Calu3 (cell line): ENCODE measurements around the gene UBE2O. TPM values are rescaled to one million over a fixed set of nuclear protein-coding genes. Genes with fewer than 3 reads are reported as not detected.
"Not testable (repeated sequence)": the region's sequence is repeated elsewhere in the genome, so short reads cannot be mapped to it uniquely, and the experiment has no call there.

Source experiments
- BruUV-seq: library from RNA; stranded (reverse); fragments of 400-500 nt; replicated peaks from 2 replicates; lab custom pipeline; 2021; lab: Mats Ljungman, UMichigan
- CTCF ChIA-PET: fragments of 300-600 bp; sonication (Branson Sonifier 250); formaldehyde crosslinking; loops from one replicate; lab custom pipeline; 2022; ENCODE audit warnings: antibody characterized with exemption; lab: Charles Lee
- DNase-seq: peaks from one replicate; pipeline ENCODE4 v3.0.0; 2022
- H3K27ac Mint-ChIP-seq: one replicate; pipeline ENCODE4 v1.8.0; 2022; ENCODE audit warnings: mixed read lengths; ENCODE audit not compliant: unreplicated experiment
- H3K27me3 Mint-ChIP-seq: one replicate; pipeline ENCODE4 v1.8.0; 2022; ENCODE audit warnings: mixed read lengths; ENCODE audit not compliant: unreplicated experiment
- H3K36me3 Mint-ChIP-seq: one replicate; pipeline ENCODE4 v1.8.0; 2022; ENCODE audit warnings: mild to moderate bottlenecking, moderate library complexity, mixed read lengths; ENCODE audit not compliant: insufficient read depth, unreplicated experiment
- H3K4me1 Mint-ChIP-seq: one replicate; pipeline ENCODE4 v1.8.0; 2022; ENCODE audit warnings: mild to moderate bottlenecking, low read depth, mixed read lengths; ENCODE audit not compliant: unreplicated experiment
- H3K4me3 Mint-ChIP-seq: one replicate; pipeline ENCODE4 v1.8.0; 2022; ENCODE audit warnings: mild to moderate bottlenecking, low read depth, moderate library complexity, mixed read lengths; ENCODE audit not compliant: unreplicated experiment
- H3K9me3 Mint-ChIP-seq: one replicate; pipeline ENCODE4 v1.8.0; 2022; ENCODE audit warnings: low read depth, mixed read lengths; ENCODE audit not compliant: unreplicated experiment
- CTCF ChIP-seq: fragments of 200-600 bp; IDR thresholded peaks from one replicate; pipeline ENCODE4 v1.8.0; 2022; ENCODE audit warnings: antibody characterized with exemption; ENCODE audit not compliant: unreplicated experiment
- intact Hi-C: fragments of 100-400 bp; cut with micrococcal nuclease; formaldehyde crosslinking; loops from one replicate; pipeline ENCODE4 v1.10.0; 2022; ENCODE audit not compliant: unreplicated experiment
- total RNA-seq: library from RNA; stranded (reverse); gene quantifications from 2 replicates; pipeline ENCODE4 v1.2.3, GENCODE V29; 2022

UBE2O gene
- total RNA-seq, 1 experiment from 2014 or later, result 29.0 TPM

GRCh38 chr17:76366247-76366646 lies 86.7 kb downstream of the UBE2O start:
- no peaks in the 10 kb centered on the region for H3K9me3 Mint-ChIP-seq
- intact Hi-C loops, result no loop called here
- CTCF ChIA-PET, result interaction anchor here (0.6 to 1.1 kb wide), 3 partner anchors 13 to 32 kb away, joined by 4 to 18 read pairs (median 12); partner anchors contain the start of genes PRPSAP1 and SPHK1
- H3K4me1 Mint-ChIP-seq, result peaks cover 9% of the 10 kb centered on the region
- no peak for DNase-seq
- no peaks in the 10 kb centered on the region for H3K36me3 Mint-ChIP-seq
- H3K27ac Mint-ChIP-seq, result no peak overlapping the region
- H3K27me3 Mint-ChIP-seq, result peaks cover 8% of the 10 kb centered on the region
- no peak overlapping the region for H3K4me3 Mint-ChIP-seq
- no TSS peak for BruUV-seq
- no peak for TF ChIP-seq CTCF

- intact Hi-C loops, result no loop called here
- no peak for DNase-seq
- Mint-ChIP-seq H3K36me3 (no peaks in the 10 kb centered on the region), H3K4me3 (no peak overlapping the region), H3K9me3 (no peaks in the 10 kb centered on the region), H3K4me1 (peaks cover 6% of the 10 kb centered on the region), H3K27me3 (peaks cover 8% of the 10 kb centered on the region), H3K27ac (no peak overlapping the region)
- peak; percentile 29 for TF ChIP-seq CTCF
- CTCF ChIA-PET, result interaction anchor here (0.6 to 1.6 kb wide), 6 partner anchors 11 to 61 kb away, joined by 3 to 18 read pairs (median 4); partner anchors contain the start of genes PRPSAP1 and SPHK1
- BruUV-seq, result no TSS peak
Measured at GRCh38 chr17:76365256-76365903, 87.6 kb downstream of the UBE2O start.

GRCh38 chr17:76363107-76363842 lies 89.7 kb downstream of the UBE2O start:
- no peaks in the 10 kb centered on the region for H3K36me3 Mint-ChIP-seq
- no TSS peak for BruUV-seq
- CTCF ChIA-PET, result no interaction called here
- H3K4me3 Mint-ChIP-seq, result no peak overlapping the region
- no peak overlapping the region for H3K27ac Mint-ChIP-seq
- no peak for TF ChIP-seq CTCF
- H3K9me3 Mint-ChIP-seq, result no peaks in the 10 kb centered on the region
- peaks cover 8% of the 10 kb centered on the region for H3K27me3 Mint-ChIP-seq
- intact Hi-C loops, result no loop called here
- H3K4me1 Mint-ChIP-seq, result no peaks in the 10 kb centered on the region
- DNase-seq, result no peak

- Mint-ChIP-seq H3K27me3 (peaks cover 8% of the 10 kb centered on the region), H3K27ac (no peak overlapping the region), H3K36me3 (no peaks in the 10 kb centered on the region), H3K4me3 (no peak overlapping the region), H3K9me3 (no peaks in the 10 kb centered on the region), H3K4me1 (peaks cover 12% of the 10 kb centered on the region)
- intact Hi-C loops, result no loop called here
- no peak for DNase-seq
- CTCF ChIA-PET, result no interaction called here
- TF ChIP-seq CTCF, result no peak
- no TSS peak for BruUV-seq
Measured at GRCh38 chr17:76360461-76360860, 92.5 kb downstream of the UBE2O start.

GRCh38 chr17:76359776-76360175 lies 93.2 kb downstream of the UBE2O start:
- H3K4me1 Mint-ChIP-seq, result peaks cover 12% of the 10 kb centered on the region
- H3K27me3 Mint-ChIP-seq, DNase-seq, H3K4me3 Mint-ChIP-seq, H3K9me3 Mint-ChIP-seq, H3K27ac Mint-ChIP-seq, BruUV-seq, H3K36me3 Mint-ChIP-seq, CTCF ChIA-PET, intact Hi-C loops: not testable (repeated sequence)
